Heart right ventricle (tissue), 16 donors: Measurements from ENCODE around the gene ZFYVE27. TPM values are rescaled to one million over a fixed set of nuclear protein-coding genes. Genes with fewer than 3 reads are reported as not detected.

Experiments
- ATAC-seq, 8 donors: fragments of 200-7000 bp; cut with Tn5 transposase; one replicate each; pipeline ENCODE4 v1.9.1; 2020; ENCODE audit warnings: mild to moderate bottlenecking in 8 of 8, moderate library complexity in 8 of 8, moderate number of reproducible peaks in 1 of 8
- DNase-seq, 2 donors: peaks; one replicate each; pipeline ENCODE4 v3.0.0-alpha.2; 2020
- H3K27ac ChIP-seq, 10 donors: fragments of 200-600 bp; sonication (generic) in 2 of 10; one replicate each; pipeline versions ENCODE4 v1.5.0 to v1.8.0; 2020 to 2022; ENCODE audit warnings: mild to moderate bottlenecking in 3 of 10
- H3K27me3 ChIP-seq, 7 donors: fragments of 200-600 bp; one replicate each; pipeline ENCODE4 v1.8.0; 2021 to 2022; ENCODE audit warnings: mild to moderate bottlenecking in 2 of 7
- H3K36me3 ChIP-seq, 9 donors: fragments of 200-600 bp; sonication (generic) in 1 of 9; one replicate each; pipeline versions ENCODE4 v1.5.0 to v1.8.0; 2020 to 2022; ENCODE audit warnings: mild to moderate bottlenecking in 2 of 9
- H3K4me1 ChIP-seq, 9 donors: fragments of 200-600 bp; sonication (generic) in 1 of 9; one replicate each; pipeline versions ENCODE4 v1.5.0 to v1.8.0; 2020 to 2022; ENCODE audit warnings: mild to moderate bottlenecking in 4 of 9
- H3K4me3 ChIP-seq, 10 donors: fragments of 200-600 bp; sonication (generic) in 2 of 10; one replicate each; pipeline versions ENCODE4 v1.5.0 to v1.8.0; 2020 to 2022; ENCODE audit warnings: mild to moderate bottlenecking in 7 of 10, moderate library complexity in 2 of 10
- H3K9me3 ChIP-seq, 11 donors: fragments of 200-600 bp in 10 of 11; sonication (generic) in 2 of 11; one replicate each; pipeline versions ENCODE4 v1.5.0 to v1.8.0; 2013 to 2022; ENCODE audit warnings: mild to moderate bottlenecking in 2 of 11, control low read depth in 1 of 11, moderate library complexity in 1 of 11
- CTCF ChIP-seq, 9 donors: fragments of 200-600 bp; sonication (generic) in 2 of 9; IDR thresholded peaks; one replicate each; pipeline versions ENCODE4 v1.5.0 to v1.8.0; 2021 to 2022; ENCODE audit warnings: antibody characterized with exemption in 9 of 9, mild to moderate bottlenecking in 5 of 9, moderate library complexity in 1 of 9
- WGBS, 2 donors: extraction: QIAGEN DNeasy Blood & Tissue Kit; methylation state at CpG; one replicate each; pipeline ENCODE4 v1.1.7; 2013; ENCODE audit warnings: inconsistent platforms in 1 of 2; 5-methylcytosine and 5-hydroxymethylcytosine counted together
- intact Hi-C, 10 donors: fragments of 100-400 bp; cut with DNase I; formaldehyde crosslinking; loops; one replicate each; pipeline versions ENCODE4 v1.11.1 to v1.14.2; 2022
- polyA plus RNA-seq, 2 donors: library from polyadenylated mRNA; stranded (reverse); fragments of 200-250 nt; gene quantifications; one replicate each; pipeline ENCODE4 v1.2.3, GENCODE V29; 2013
- total RNA-seq, 10 donors: library from RNA; stranded (reverse); fragmentation: NEBNext Ultra II Directional in 3 of 10; extraction: Animal tissue kit (Norgen Biotek cat#: 25700) in 3 of 10; gene quantifications; one replicate each; pipeline versions ENCODE4 v1.2.1 to v1.2.4, GENCODE V29; 2021 to 2023
- donor health status: Arrhythmogenic right ventricular cardiomyopathy.
- donor health status: ischemic (EF 13 %, LVEDD 7.1; RV severe dilation, severe dysfunction).
- donor health status: healthy with polysubstance abuse.
- donor health status: DM: no; HTN: yes; CAD: no.
- donor health status: DM: no; HTN: no; CAD: no.
- donor health status: ischemic (EF 25% LVEDD 6.9; RV normal size, moderate dysfunction).
- donor health status: ischemic (EF 25% LVEDD 5.7; RV mildly dilated, moderate dysfunction).
- donor health status: healthy.
- donor health status: DM: yes; HTN: yes; CAD: no.
- donor health status: Ischemic cardiomyopathy.
- donor health status: ischemic (EF 35%, LVEDD 5.7; RV mildly dilated, moderate dysfunction).
- donor health status: nonischemic (EF 11% LVEDD 7.7; RV severe dilation, severe dysfunction).
- donor health status: DM: yes; HTN: yes; CAD: no.
- donor health status: PGD.
- donor health status: ischemic (EF 29% LVEDD 5.4; RV normal size, mild dysfunction).
- donor health status: nonischemic (EF 23%, LVEDD 6.1; RV moderate dilation, normal function).

ZFYVE27 gene
- total and polyA plus RNA-seq, 12 donors: 7.5 to 17.6 (median 11.8) TPM

- Histone ChIP-seq H3K4me3 (peak within 1 kb of the TSS; percentile 57 to 80 (median 70)), H3K9me3 (no peaks in the 10 kb centered on the region), H3K27me3 (no peaks in the 10 kb centered on the region), H3K4me1 (peaks cover 0 to 67% (median 40%) of the 10 kb centered on the region in 9 donors), H3K27ac (peak within 1 kb of the TSS; percentile 87 to 98 (median 94)), H3K36me3 (peaks cover 0 to 15% (median 0%) of the 10 kb centered on the region in 9 donors)
- no peak for TF ChIP-seq CTCF (IDR thresholded peaks at IDR 0.05)
- ATAC-seq (peak in 7 of 8 donors; percentile 23 to 56 (median 37)), DNase-seq (peak; percentile 81)
- intact Hi-C loops: loop anchor here in 1 of 10 donors (2.0 kb wide), 1 partner anchor 17 kb away; no protein-coding TSS in a partner anchor
- WGBS, 2 donors: 8 to 11% methylated on average over 24 to 36 of the region's 37 CpGs
Measured at GRCh38 chr10:97713339-97713825, 23.5 kb upstream of the ZFYVE27 start, which contains the start of gene MARVELD1. Gene MARVELD1, plus strand, starts transcription at chr10:97713730. Its CDS starts 147 bp downstream, at chr10:97713877.

DNA sequence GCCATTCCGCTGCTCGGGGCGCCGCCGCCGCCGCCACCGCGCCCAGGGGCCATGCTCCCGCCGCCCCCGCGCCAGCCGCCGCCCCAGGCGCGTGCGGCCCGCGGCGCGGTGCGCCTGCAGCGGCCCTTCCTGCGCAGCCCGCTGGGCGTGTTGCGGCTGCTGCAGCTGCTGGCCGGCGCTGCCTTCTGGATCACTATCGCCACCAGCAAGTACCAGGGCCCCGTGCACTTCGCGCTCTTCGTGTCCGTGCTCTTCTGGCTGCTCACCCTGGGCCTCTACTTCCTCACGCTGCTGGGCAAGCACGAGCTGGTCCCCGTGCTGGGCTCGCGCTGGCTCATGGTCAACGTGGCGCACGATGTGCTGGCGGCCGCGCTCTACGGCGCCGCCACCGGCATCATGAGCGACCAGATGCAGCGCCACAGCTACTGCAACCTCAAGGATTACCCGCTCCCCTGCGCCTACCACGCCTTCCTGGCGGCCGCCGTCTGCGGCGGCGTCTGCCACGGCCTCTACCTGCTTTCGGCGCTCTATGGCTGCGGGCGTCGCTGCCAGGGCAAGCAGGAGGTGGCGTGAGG, 23.0 kb upstream of the ZFYVE27 start:
- TF ChIP-seq CTCF (IDR thresholded peaks at IDR 0.05): peak in 4 of 9 donors; percentile 24 to 41 (median 34)
- 0 to 1% methylated on average over 52 to 59 of the region's 69 CpGs for WGBS, 2 donors
- intact Hi-C loops: loop anchor here in 2 of 10 donors (2.0 kb wide), 2 partner anchors 17 to 27 kb away; partner anchors contain the start of gene AVPI1 (in 1 of the 2)
- ATAC-seq (peak; percentile 63 to 86 (median 70)), DNase-seq (peak; percentile 70 to 76)
- Histone ChIP-seq H3K27ac (peak overlapping the region; percentile 87 to 98 (median 94)), H3K27me3 (no peaks in the 10 kb centered on the region), H3K36me3 (peaks cover 0 to 16% (median 0%) of the 10 kb centered on the region in 9 donors), H3K9me3 (no peaks in the 10 kb centered on the region), H3K4me1 (peaks cover 5 to 70% (median 44%) of the 10 kb centered on the region in 9 donors), H3K4me3 (peak overlapping the region; percentile 57 to 80 (median 70))

DNA sequence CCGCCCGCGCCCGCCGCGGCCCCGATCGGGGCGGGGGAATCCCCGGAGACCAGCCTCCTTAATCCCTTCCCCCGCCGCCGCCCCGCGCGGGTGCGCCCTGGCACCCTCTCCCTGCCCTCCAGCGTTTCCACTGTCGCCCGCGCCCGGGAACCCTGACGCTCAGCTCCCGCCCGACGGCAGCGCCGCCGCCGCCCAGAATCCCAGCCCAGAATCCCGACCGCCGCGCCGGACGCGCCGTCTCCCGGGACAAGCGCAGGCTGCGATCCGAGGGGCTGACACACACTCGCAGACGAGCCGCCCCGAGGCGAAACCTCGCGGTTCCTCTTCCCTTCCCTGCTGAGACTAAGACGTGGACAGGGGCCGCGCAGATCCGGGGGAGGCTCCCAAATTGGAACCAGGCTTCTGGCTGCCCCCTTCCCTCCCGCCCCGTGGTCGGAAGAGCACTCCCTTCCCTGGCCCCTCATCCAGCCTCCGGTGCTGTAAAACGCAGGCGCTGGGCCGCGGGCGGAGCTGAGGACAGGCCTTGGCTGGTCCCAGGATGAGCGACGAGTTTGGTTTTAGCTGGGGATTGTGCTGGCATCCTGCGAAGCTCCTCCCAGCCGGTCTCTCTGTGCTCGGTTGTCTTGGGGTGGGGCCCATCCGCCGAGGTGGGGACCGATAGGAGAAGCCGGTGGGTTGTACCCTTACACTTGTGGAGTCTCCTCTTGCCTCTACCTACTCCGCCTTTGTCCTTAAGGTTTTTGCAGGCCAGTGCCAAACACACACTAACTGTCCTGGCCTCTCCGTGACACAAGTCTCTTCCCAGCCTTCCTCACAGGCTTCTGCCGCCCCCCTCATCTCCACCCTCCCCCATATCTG, 22.3 kb upstream of the ZFYVE27 start:
- 4 to 5% methylated on average over 50 to 74 of the region's 74 CpGs for WGBS, 2 donors
- H3K4me1 ChIP-seq: peaks cover 8 to 66% (median 41%) of the 10 kb centered on the region in 9 donors

More for the DNA sequence above, 22.3 kb upstream of the ZFYVE27 start:
- DNase-seq (peak; percentile 71 to 76), ATAC-seq (peak; percentile 71 to 86 (median 77))
- H3K9me3 ChIP-seq: no peaks in the 10 kb centered on the region
- no peaks in the 10 kb centered on the region for H3K27me3 ChIP-seq
- H3K4me3 ChIP-seq: peak overlapping the region; percentile 57 to 80 (median 70)
- H3K36me3 ChIP-seq: peaks cover 0 to 18% (median 0%) of the 10 kb centered on the region in 9 donors
- H3K27ac ChIP-seq: peak overlapping the region; percentile 87 to 98 (median 94)
- peak in 2 of 9 donors; percentile 2 to 20 for TF ChIP-seq CTCF (IDR thresholded peaks at IDR 0.05)
- intact Hi-C loops: loop anchor here in 1 of 10 donors (2.0 kb wide), 1 partner anchor 28 kb away; the partner anchor contains the start of gene AVPI1
